RWPE2 (cell line): ENCODE results near the gene HSDL1.

ENCODE experiments used
- ATAC-seq: fragments of 200-7000 bp; cut with Tn5 transposase; 3 replicates; pipeline ENCODE4 v1.9.1; 2021; ENCODE audit warnings: low read depth
- DNase-seq: peaks from one replicate; pipeline ENCODE4 v3.0.0-alpha.2; 2020; ENCODE audit warnings: low spot score
- H3K27ac ChIP-seq: fragments of 450-650 bp; 2 replicates; pipeline ENCODE4 v1.5.1; 2017; ENCODE audit warnings: mild to moderate bottlenecking; ENCODE audit not compliant: poor library complexity, severe bottlenecking
- H3K27me3 ChIP-seq: fragments of 250-450 bp; sonication (Bioruptor Pico); 2 replicates; pipeline ENCODE4 v1.5.1; 2021; ENCODE audit warnings: mild to moderate bottlenecking, moderate library complexity; ENCODE audit not compliant: insufficient read depth, poor library complexity, severe bottlenecking
- H3K36me3 ChIP-seq: fragments of 250-450 bp; sonication (Bioruptor Pico); 2 replicates; pipeline ENCODE4 v1.5.1; 2020; ENCODE audit warnings: low read depth, mild to moderate bottlenecking, moderate library complexity
- H3K4me1 ChIP-seq: fragments of 250-450 bp; sonication (Bioruptor Pico); 2 replicates; pipeline ENCODE4 v1.5.1; 2021; ENCODE audit warnings: mild to moderate bottlenecking, moderate library complexity; ENCODE audit not compliant: insufficient read depth, poor library complexity, severe bottlenecking
- H3K4me3 ChIP-seq: fragments of 250-450 bp; sonication (Bioruptor Pico); 2 replicates; pipeline ENCODE4 v1.5.1; 2021; ENCODE audit warnings: mild to moderate bottlenecking, moderate library complexity; ENCODE audit not compliant: severe bottlenecking
- H3K9me3 ChIP-seq: fragments of 250-450 bp; sonication (Bioruptor Pico); 2 replicates; pipeline ENCODE4 v1.5.1; 2021; ENCODE audit warnings: mild to moderate bottlenecking, moderate library complexity; ENCODE audit not compliant: severe bottlenecking
- CTCF ChIP-seq: fragments of 450-650 bp; IDR thresholded peaks from one replicate; pipeline ENCODE4 v1.5.1; 2017; ENCODE audit warnings: mild to moderate bottlenecking, moderate library complexity; ENCODE audit not compliant: poor library complexity, severe bottlenecking

The HSDL1 gene

GRCh38 chr16:84107921-84108320, 37.1 kb downstream of the HSDL1 start:
- H3K4me1 ChIP-seq = peaks cover 11% of the 10 kb centered on the region

GRCh38 chr16:84105948-84106740, 38.8 kb downstream of the HSDL1 start:
- Histone ChIP-seq H3K27ac (no peak overlapping the region), H3K4me3 (no peak overlapping the region), H3K36me3 (peaks cover 18% of the 10 kb centered on the region), H3K27me3 (no peaks in the 10 kb centered on the region), H3K4me1 (peaks cover 11% of the 10 kb centered on the region), H3K9me3 (no peaks in the 10 kb centered on the region)
- ATAC-seq (no peak), DNase-seq (no peak)
- TF ChIP-seq CTCF = no peak

More at GRCh38 chr16:84107921-84108320, 37.1 kb downstream of the HSDL1 start:
- no peak overlapping the region for H3K27ac ChIP-seq
- ATAC-seq (no peak), DNase-seq (no peak)
- no peak overlapping the region for H3K4me3 ChIP-seq
- no peaks in the 10 kb centered on the region for H3K27me3 ChIP-seq
- H3K36me3 ChIP-seq = peaks cover 11% of the 10 kb centered on the region
- H3K9me3 ChIP-seq = no peaks in the 10 kb centered on the region
- TF ChIP-seq CTCF = no peak

- no peak for ATAC-seq
- no peak overlapping the region for H3K27ac ChIP-seq
- no peaks in the 10 kb centered on the region for H3K9me3 ChIP-seq
- TF ChIP-seq CTCF = no peak
- H3K4me3 ChIP-seq = no peak overlapping the region
- H3K36me3 ChIP-seq = peaks cover 20% of the 10 kb centered on the region
- no peak for DNase-seq
- H3K4me1 ChIP-seq = peaks cover 11% of the 10 kb centered on the region
- no peaks in the 10 kb centered on the region for H3K27me3 ChIP-seq
Measured at GRCh38 chr16:84105301-84105815, 39.6 kb downstream of the HSDL1 start.

DNA sequence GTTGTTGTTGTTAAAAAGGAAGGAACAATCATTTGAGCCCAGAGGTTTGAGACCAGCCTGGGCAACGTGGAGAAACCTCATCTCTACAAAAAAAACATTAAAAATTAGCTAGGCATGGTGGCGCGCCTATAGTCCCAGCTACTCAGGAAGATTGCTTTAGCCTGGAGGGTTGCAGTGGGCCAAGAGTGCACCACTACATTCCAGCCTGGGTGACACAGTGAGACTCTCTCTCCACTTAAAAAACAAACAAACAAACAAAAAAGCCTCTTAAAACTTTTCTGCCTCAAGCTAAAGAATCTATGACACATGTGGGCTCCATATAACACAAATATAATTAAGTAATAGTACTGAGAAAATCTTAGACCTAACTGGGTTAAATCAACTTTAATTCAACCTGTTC, 40.7 kb downstream of the HSDL1 start:
- DNase-seq = no peak
- no peak for ATAC-seq
- H3K9me3 ChIP-seq = no peaks in the 10 kb centered on the region
- H3K36me3 ChIP-seq = peaks cover 21% of the 10 kb centered on the region
- no peak for TF ChIP-seq CTCF
- H3K27ac ChIP-seq = no peak overlapping the region
- peaks cover 19% of the 10 kb centered on the region for H3K4me1 ChIP-seq
- no peaks in the 10 kb centered on the region for H3K27me3 ChIP-seq
- no peak overlapping the region for H3K4me3 ChIP-seq

GRCh38 chr16:84103678-84104077, 41.3 kb downstream of the HSDL1 start:
- Histone ChIP-seq H3K27ac (no peak overlapping the region), H3K9me3 (no peaks in the 10 kb centered on the region), H3K4me1 (peaks cover 22% of the 10 kb centered on the region), H3K4me3 (no peak overlapping the region), H3K36me3 (peaks cover 21% of the 10 kb centered on the region), H3K27me3 (no peaks in the 10 kb centered on the region)
- no peak for TF ChIP-seq CTCF
- no peak for DNase-seq
- peak; percentile 75 for ATAC-seq
